Peyer's patch (tissue), 4 donors: ENCODE results near the gene IL1F10. TPM values are rescaled to one million over a fixed set of nuclear protein-coding genes. Genes with fewer than 3 reads are reported as not detected.

ENCODE experiments used
- DNase-seq, 3 donors: peaks; one replicate each; pipeline ENCODE4 v3.0.0-alpha.2; 2017 to 2019
- H3K27ac ChIP-seq, 4 donors: fragments of 200-600 bp; sonication (generic); one replicate each; pipeline ENCODE4 v1.5.1; 2016 to 2019
- H3K27me3 ChIP-seq, 2 donors: fragments of 200-600 bp; sonication (generic); one replicate each; pipeline ENCODE4 v1.5.1; 2019
- H3K36me3 ChIP-seq, 3 donors: fragments of 200-600 bp; sonication (generic); one replicate each; pipeline ENCODE4 v1.5.1; 2016 to 2019
- H3K4me1 ChIP-seq, 4 donors: fragments of 200-600 bp; sonication (generic); one replicate each; pipeline ENCODE4 v1.5.1; 2016 to 2019
- H3K4me3 ChIP-seq, 4 donors: fragments of 200-600 bp; sonication (generic); 1 replicate in 3 of 4; 2 replicates in 1 of 4; pipeline ENCODE4 v1.5.1; 2016 to 2019; ENCODE audit warnings: mild to moderate bottlenecking in 1 of 4
- H3K9me3 ChIP-seq, 4 donors: fragments of 200-600 bp; sonication (generic); one replicate each; pipeline ENCODE4 v1.5.1; 2016 to 2019; ENCODE audit warnings: mild to moderate bottlenecking in 1 of 4
- CTCF ChIP-seq, 6 experiments: fragments of 450-650 bp in 4 of 6; fragments of 200-600 bp in 2 of 6; sonication (generic) in 1 of 6; IDR thresholded peaks; one replicate each; pipeline ENCODE4 v1.5.1; 2017 to 2019; ENCODE audit warnings: antibody characterized with exemption in 6 of 6, mild to moderate bottlenecking in 3 of 6, moderate library complexity in 1 of 6
- POLR2A ChIP-seq, 2 donors: fragments of 450-650 bp; IDR thresholded peaks; one replicate each; pipeline ENCODE4 v1.5.1; 2017; ENCODE audit warnings: antibody characterized with exemption in 2 of 2, mild to moderate bottlenecking in 2 of 2, moderate library complexity in 2 of 2
- small RNA-seq, 2 donors: library from RNA; depleted of rRNA; stranded (forward); fragments of <200 nt; gene quantifications; one replicate each; pipeline ENCODE3, GENCODE V24; 2016
- total RNA-seq, 4 donors: library from RNA; depleted of rRNA; stranded (reverse); fragments of >200 nt; gene quantifications; one replicate each; pipeline ENCODE4 v1.1.0, GENCODE V29; 2016

IL1F10 gene
- total RNA-seq, 4 donors from 2014 or later, result not detected

DNA sequence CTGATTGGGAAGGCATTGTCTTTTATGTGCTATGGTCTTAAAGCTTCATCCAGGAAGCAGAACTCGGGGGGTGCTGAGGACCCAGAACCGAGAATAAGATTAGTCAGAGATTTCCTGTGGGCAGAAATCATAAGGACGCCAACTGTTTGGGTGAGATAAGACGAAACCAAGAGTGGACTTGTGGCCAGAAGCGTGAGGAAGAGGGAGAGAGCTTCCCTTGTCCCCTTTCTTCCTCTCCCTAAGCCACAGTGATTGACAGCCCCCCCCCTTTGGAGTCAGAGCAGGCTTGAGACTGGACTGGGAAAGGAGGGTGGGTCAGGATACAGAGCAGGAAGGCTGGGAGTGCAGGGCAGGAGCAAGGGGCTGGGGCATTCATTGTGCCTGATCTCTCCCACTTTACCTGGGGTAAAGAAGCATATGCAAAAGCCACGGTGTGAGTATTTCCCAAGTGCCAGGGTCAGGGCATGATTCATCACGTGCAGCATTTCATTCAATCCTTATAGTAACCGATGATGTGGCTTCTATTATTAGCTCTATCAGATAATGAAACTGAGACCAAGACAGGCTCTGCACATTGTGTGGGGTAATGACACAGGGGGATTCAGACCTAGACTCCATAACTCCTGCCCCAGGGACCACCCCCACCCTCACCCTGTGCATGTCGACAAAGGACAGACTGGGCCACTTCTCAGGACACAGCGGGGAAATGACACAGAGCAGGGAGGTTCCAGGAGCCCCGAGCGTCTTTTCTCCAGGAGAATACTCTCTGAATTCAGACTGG, 56.6 kb downstream of the IL1F10 start:
- H3K27ac ChIP-seq, result no peak overlapping the region
- no peaks in the 10 kb centered on the region for H3K9me3 ChIP-seq
- TF ChIP-seq CTCF (IDR thresholded peaks at IDR 0.05) (no peak), POLR2A (IDR thresholded peaks at IDR 0.05) (no peak)
- DNase-seq, result no peak
- H3K36me3 ChIP-seq, result no peaks in the 10 kb centered on the region
- H3K4me3 ChIP-seq, result no peak overlapping the region
- H3K27me3 ChIP-seq, result no peaks in the 10 kb centered on the region
- H3K4me1 ChIP-seq, result peaks cover 0 to 11% (median 0%) of the 10 kb centered on the region in 4 donors

Small RNA genes lying within 50 kb of the gene (small RNA-seq; reads per million reads assigned to genes)
- gene RNU6-1180P, result 0 reads per million in 2 donors

Other genes starting within 250 kb of the IL1F10 start
- 1 to 10 TPM in 1 of 4 donors, under 1 TPM in 1, not detected in 2; 0.53 to 9.1 TPM for gene IL1B, start 231.2 kb upstream of the IL1F10 start, total RNA-seq
- gene IL37, start 156.8 kb upstream of the IL1F10 start, total RNA-seq, result not detected
- not detected for gene IL36G, start 90.0 kb upstream of the IL1F10 start, total RNA-seq
- gene IL36A, start 62.5 kb upstream of the IL1F10 start, total RNA-seq, result not detected
- gene IL36B, start 15.1 kb upstream of the IL1F10 start, total RNA-seq, result not detected
- not detected for gene IL36RN, start 8.8 kb upstream of the IL1F10 start, total RNA-seq
- 10 to 100 TPM in 2 of 4 donors, 1 to 10 TPM in 1, not detected in 1; 8.0 to 42.7 (median 17.7) TPM for gene IL1RN, start 59.6 kb downstream of the IL1F10 start, total RNA-seq
- 100 to 1,000 TPM; 125 to 284 (median 212) TPM for gene PSD4, start 106.0 kb downstream of the IL1F10 start, total RNA-seq
- 10 to 100 TPM in 3 of 4 donors, 1 to 10 TPM in 1; 3.3 to 22.1 (median 14.2) TPM for gene PAX8, start 211.0 kb downstream of the IL1F10 start, total RNA-seq